Karpas-422 (cell line): ENCODE results near the gene MED29. TPM values are rescaled to one million over a fixed set of nuclear protein-coding genes. Genes with fewer than 3 reads are reported as not detected.
A peak's percentile ranks its signal among the peaks of the same experiment; 100 is the strongest.

Experiments used
- DNase-seq: peaks from one replicate; pipeline ENCODE4 v3.0.0-alpha.2; 2015
- H2AFZ ChIP-seq: fragments of 200-600 bp; sonication (generic); 2 replicates; pipeline ENCODE4 v1.6.1; 2014; ENCODE audit warnings: antibody characterized with exemption, low read length, mixed read lengths
- H3K27ac ChIP-seq: fragments of 200-600 bp; sonication (generic); 2 replicates; pipeline ENCODE4 v1.5.1; 2014; ENCODE audit warnings: mild to moderate bottlenecking, low read length, moderate library complexity
- H3K27me3 ChIP-seq: fragments of 200-600 bp; sonication (generic); 2 replicates; pipeline ENCODE4 v1.6.1; 2014; ENCODE audit warnings: low read length, mixed read lengths
- H3K36me3 ChIP-seq: fragments of 200-600 bp; sonication (generic); 2 replicates; pipeline ENCODE4 v1.6.1; 2014; ENCODE audit warnings: low read length, mixed read lengths; ENCODE audit not compliant: insufficient read depth
- H3K4me1 ChIP-seq: fragments of 200-600 bp; sonication (generic); 2 replicates; pipeline ENCODE4 v1.6.1; 2014; ENCODE audit warnings: mild to moderate bottlenecking, low read length, mixed read lengths
- H3K4me2 ChIP-seq: fragments of 200-600 bp; sonication (generic); 2 replicates; pipeline ENCODE4 v1.6.1; 2014; ENCODE audit warnings: low read length, low read depth, mild to moderate bottlenecking; ENCODE audit not compliant: poor library complexity, severe bottlenecking
- H3K4me3 ChIP-seq: fragments of 200-600 bp; sonication (generic); 2 replicates; pipeline ENCODE4 v1.5.1; 2014; ENCODE audit warnings: mild to moderate bottlenecking, antibody characterized with exemption, low read length, mixed read lengths
- H3K79me2 ChIP-seq: fragments of 200-600 bp; sonication (generic); 2 replicates; pipeline ENCODE4 v1.6.1; 2014; ENCODE audit warnings: mild to moderate bottlenecking, low read length, mixed read lengths
- H3K9ac ChIP-seq: fragments of 200-600 bp; sonication (generic); 2 replicates; pipeline ENCODE4 v1.6.0; 2014; ENCODE audit warnings: low read length
- H3K9me2 ChIP-seq: fragments of 200-600 bp; sonication (generic), shearing (Covaris generic); replicated peaks from 2 replicates; pipeline ENCODE4 v1.6.0; 2014; ENCODE audit warnings: mild to moderate bottlenecking, low read length, moderate library complexity; ENCODE audit not compliant: insufficient read depth
- H3K9me3 ChIP-seq: fragments of 300-700, 200-600 bp; sonication (generic); 2 replicates; pipeline ENCODE4 v1.6.1; 2014; ENCODE audit warnings: low read length, mixed read lengths
- H4K20me1 ChIP-seq: fragments of 200-600 bp; sonication (generic); 2 replicates; pipeline ENCODE4 v1.6.1; 2014; ENCODE audit warnings: mild to moderate bottlenecking, antibody characterized with exemption, low read length, low read depth; ENCODE audit not compliant: insufficient read depth
- total RNA-seq: library from RNA; depleted of rRNA; stranded (reverse); fragments of >200 nt; shearing (Covaris generic); gene quantifications from 2 replicates; pipeline ENCODE4 v1.2.3, GENCODE V29; 2014; ENCODE audit warnings: low replicate concordance

MED29 gene
- total RNA-seq, 1 experiment from 2014 or later = 18.6 TPM

DNA sequence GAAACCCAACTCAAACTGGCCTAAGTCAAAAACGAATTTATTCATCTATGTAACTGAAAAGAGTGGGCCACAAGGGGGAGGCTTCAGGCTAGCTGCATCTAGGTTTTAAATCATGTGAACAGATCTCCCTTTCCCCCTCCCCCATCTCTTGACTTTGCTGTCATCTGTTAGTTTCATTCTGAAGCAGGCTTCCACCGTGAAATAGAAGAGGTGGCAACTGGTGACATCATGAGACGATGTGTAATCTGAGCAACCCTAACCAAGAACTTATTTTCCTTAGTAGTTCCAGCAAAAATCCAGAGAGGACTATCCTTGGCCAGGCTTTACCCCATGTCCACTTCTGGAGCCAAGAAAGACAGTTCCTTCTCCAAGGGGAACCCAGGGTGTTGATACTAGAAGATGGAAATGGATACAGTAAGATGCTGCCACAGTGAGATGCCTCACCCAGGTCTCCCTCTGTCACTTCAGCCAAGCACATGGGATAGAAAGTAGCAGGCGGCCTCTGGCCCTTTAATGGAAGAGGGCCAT, 39.6 kb upstream of the MED29 start:
- Histone ChIP-seq H3K4me1 (no peaks in the 10 kb centered on the region), H3K79me2 (peaks cover 45% of the 10 kb centered on the region), H3K9me2 (no peaks in the 10 kb centered on the region), H3K4me2 (no peak overlapping the region), H4K20me1 (no peaks in the 10 kb centered on the region), H3K4me3 (no peak overlapping the region), H3K27ac (no peak overlapping the region), H2AFZ (no peak overlapping the region), H3K9ac (no peak overlapping the region), H3K36me3 (peaks cover 34% of the 10 kb centered on the region; the same call in 1 of the 2 replicates), H3K27me3 (no peaks in the 10 kb centered on the region), H3K9me3 (no peaks in the 10 kb centered on the region)
- peak; percentile 55 for DNase-seq

DNA sequence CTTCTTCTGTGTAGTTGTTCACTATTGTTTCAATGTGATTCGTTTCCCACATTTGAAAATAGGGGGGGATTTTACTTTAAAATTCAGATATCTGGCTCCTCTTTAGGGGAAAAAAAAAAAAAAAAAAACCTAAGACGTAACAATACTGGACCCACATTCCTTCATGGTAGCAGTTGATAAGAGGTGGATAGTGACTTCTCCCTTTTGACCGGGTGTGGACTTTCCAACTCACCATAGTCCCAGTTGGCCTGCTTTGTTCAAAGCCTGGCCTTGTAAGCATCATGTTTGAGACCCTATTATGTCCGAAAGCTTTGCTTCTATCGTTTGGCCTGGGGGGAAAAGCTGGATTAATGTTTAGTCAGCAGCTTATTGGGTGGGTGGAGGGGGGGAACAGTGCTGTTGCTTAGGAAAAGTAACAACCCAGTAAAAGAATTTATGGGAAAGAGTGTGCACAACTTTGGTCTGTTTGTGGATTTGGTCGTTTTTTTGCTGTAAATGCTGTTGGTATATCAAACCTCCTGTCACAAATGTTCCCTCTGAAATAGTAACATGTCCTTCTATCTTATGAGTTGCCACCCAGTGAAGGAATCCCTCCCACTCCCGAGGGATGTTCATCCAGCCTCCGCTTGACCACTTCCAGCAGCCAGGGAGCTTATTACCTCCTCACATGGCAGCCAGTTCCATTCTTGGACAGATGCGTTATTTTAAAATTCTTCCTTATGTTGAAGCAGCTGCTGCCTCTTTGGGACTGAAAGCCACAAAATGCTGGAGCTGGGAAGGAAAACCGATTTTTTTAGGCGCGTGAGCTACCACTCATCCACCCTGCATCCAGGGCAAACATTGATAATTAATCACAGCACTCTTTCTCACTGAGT, 38.6 kb upstream of the MED29 start:
- Histone ChIP-seq H4K20me1 (no peaks in the 10 kb centered on the region), H3K27ac (no peak overlapping the region), H3K9ac (no peak overlapping the region), H3K4me2 (no peak overlapping the region), H2AFZ (no peak overlapping the region), H3K36me3 (peaks cover 42% of the 10 kb centered on the region; the same call in 1 of the 2 replicates), H3K27me3 (no peaks in the 10 kb centered on the region), H3K4me3 (no peak overlapping the region), H3K4me1 (no peaks in the 10 kb centered on the region), H3K9me3 (no peaks in the 10 kb centered on the region), H3K79me2 (peaks cover 35% of the 10 kb centered on the region), H3K9me2 (no peaks in the 10 kb centered on the region)
- DNase-seq = no peak

DNA sequence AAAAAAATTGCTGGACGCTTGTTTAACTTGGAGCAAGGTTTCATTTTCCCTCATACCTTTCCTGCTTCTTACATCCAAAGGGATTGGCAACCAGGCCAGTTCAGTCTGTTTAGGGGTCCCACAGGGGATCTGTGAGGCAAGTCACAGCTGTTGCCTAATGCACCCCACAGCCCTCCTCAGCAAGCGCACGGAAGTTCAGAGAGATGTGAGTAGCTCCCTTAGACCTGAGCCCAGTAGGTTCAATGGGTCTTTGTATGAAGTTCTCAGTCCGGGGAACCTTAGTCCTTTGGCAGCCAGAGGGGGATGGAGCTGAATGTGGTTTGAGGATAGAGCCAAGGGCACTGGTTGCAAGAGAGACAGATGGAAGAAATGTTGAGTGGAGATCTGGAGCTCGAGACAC, 35.9 kb upstream of the MED29 start:
- Histone ChIP-seq H3K27ac (no peak overlapping the region), H3K36me3 (peaks cover 54% of the 10 kb centered on the region; the same call in 1 of the 2 replicates), H2AFZ (no peak overlapping the region), H4K20me1 (no peaks in the 10 kb centered on the region), H3K79me2 (peaks cover 15% of the 10 kb centered on the region), H3K4me3 (no peak overlapping the region), H3K4me1 (no peaks in the 10 kb centered on the region), H3K4me2 (no peak overlapping the region), H3K9me3 (no peaks in the 10 kb centered on the region), H3K9ac (no peak overlapping the region), H3K9me2 (no peaks in the 10 kb centered on the region), H3K27me3 (no peaks in the 10 kb centered on the region)
- DNase-seq = no peak

DNA sequence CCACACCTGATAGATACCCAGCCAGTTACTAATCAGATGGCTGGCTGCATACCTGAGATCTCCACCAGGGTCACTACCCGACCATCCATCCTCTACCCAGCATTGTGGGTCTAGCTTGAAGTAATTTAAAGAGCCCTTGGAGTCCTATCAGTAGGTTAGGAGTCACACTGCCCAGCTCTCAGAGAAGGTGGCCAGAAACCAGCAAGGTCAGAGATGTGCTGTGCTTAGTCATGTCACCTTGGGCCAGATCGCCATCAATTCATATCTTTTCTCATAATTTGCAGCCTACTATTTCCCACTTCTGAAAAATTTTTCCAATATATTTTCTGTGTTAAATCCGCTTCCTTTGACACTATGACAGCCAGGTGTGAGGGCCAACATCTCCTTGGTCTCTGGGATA, 35.1 kb upstream of the MED29 start:
- Histone ChIP-seq H3K4me3 (no peak overlapping the region), H3K36me3 (peaks cover 57% of the 10 kb centered on the region; the same call in 1 of the 2 replicates), H3K9ac (no peak overlapping the region), H3K27me3 (no peaks in the 10 kb centered on the region), H4K20me1 (0 out of 2 replicates have a peak, but pooled peaks cover 4% of the 10 kb centered on the region), H3K4me1 (no peaks in the 10 kb centered on the region), H3K79me2 (peaks cover 21% of the 10 kb centered on the region), H3K4me2 (no peak overlapping the region), H3K9me2 (no peaks in the 10 kb centered on the region), H3K9me3 (no peaks in the 10 kb centered on the region), H2AFZ (no peak overlapping the region), H3K27ac (no peak overlapping the region)
- no peak for DNase-seq

DNA sequence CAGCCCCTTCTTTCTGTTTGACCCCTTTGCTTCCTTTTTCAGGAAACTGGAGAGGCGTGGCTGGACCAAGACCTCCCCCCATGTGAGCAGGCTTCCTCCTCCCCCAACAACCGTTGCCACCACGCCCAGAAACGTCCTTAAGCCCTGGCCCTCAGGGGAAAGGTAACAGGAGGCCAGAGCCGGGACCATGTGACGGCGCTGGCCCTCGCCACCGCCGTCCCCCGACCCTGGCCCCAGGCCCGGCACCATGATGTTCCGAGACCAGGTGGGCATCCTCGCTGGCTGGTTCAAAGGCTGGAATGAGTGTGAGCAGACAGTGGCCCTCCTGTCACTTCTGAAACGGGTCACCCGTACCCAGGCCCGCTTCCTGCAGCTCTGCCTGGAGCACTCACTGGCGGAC, 34.5 kb upstream of the MED29 start:
- Histone ChIP-seq H3K27ac (no peak overlapping the region), H3K9ac (no peak overlapping the region), H3K4me3 (no peak overlapping the region), H3K36me3 (peaks cover 51% of the 10 kb centered on the region; the same call in 1 of the 2 replicates), H3K9me3 (no peaks in the 10 kb centered on the region), H4K20me1 (0 out of 2 replicates have a peak, but pooled peaks cover 4% of the 10 kb centered on the region), H3K79me2 (peaks cover 16% of the 10 kb centered on the region), H3K4me1 (no peaks in the 10 kb centered on the region), H3K27me3 (no peaks in the 10 kb centered on the region), H3K4me2 (no peak overlapping the region), H3K9me2 (no peaks in the 10 kb centered on the region), H2AFZ (no peak overlapping the region)
- DNase-seq = no peak

DNA sequence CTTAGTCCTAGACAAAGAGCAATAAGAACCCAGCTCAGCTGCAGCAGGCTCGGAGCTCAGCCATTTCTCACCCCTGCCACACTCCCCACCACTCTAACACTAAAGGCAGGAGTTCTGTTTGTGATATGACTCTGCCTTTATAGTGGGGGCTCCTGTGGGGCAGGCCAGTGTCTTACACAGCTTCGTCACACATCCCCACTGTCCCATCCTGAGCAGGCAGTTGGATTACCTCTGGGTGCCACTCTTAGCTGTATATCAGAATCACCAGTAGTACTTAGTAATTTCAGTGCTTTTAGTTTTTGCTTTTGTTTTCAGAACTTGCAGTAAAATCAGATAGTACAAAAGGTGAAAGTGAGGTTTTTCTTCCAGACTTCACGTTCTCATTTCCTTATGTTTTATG, 32.2 kb upstream of the MED29 start:
- peaks cover 7% of the 10 kb centered on the region for H3K79me2 ChIP-seq
- peaks cover 40% of the 10 kb centered on the region; the same call in 1 of the 2 replicates for H3K36me3 ChIP-seq
- no peaks in the 10 kb centered on the region for H3K9me3 ChIP-seq
- no peak overlapping the region for H3K9ac ChIP-seq
- no peak for DNase-seq
- H3K27ac ChIP-seq = no peak overlapping the region
- no peak overlapping the region for H2AFZ ChIP-seq
- H3K4me2 ChIP-seq = no peak overlapping the region
- peaks cover 4% of the 10 kb centered on the region; the same call in 1 of the 2 replicates for H4K20me1 ChIP-seq
- H3K9me2 ChIP-seq = no peaks in the 10 kb centered on the region
- no peak overlapping the region for H3K4me3 ChIP-seq
- peaks cover 23% of the 10 kb centered on the region for H3K4me1 ChIP-seq
- no peaks in the 10 kb centered on the region for H3K27me3 ChIP-seq

DNA sequence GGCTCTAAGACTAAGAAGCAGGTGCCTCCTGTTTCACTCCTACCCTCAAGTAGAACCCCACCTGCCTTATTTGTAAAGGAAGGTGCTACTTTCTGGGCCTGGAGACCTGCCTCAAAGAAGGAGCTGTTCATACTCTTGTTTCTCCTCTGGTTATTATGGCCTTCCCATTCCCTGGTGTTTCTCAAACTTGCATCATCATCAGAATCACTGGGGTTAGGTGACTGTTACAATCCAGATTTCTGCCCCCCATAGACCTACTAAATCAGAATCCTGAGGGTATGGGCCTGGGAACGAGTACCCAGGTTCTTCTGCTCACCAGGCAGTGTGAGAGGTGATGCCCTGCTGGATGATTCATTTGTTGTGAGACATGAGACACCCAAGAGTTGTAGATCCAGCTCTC, 30.6 kb upstream of the MED29 start:
- Histone ChIP-seq H3K79me2 (peaks cover 7% of the 10 kb centered on the region), H3K4me2 (no peak overlapping the region), H3K4me1 (peaks cover 24% of the 10 kb centered on the region), H3K36me3 (peaks cover 36% of the 10 kb centered on the region; the same call in 1 of the 2 replicates), H3K9me2 (no peaks in the 10 kb centered on the region), H3K9ac (no peak overlapping the region), H3K27me3 (no peaks in the 10 kb centered on the region), H3K9me3 (no peaks in the 10 kb centered on the region), H3K4me3 (no peak overlapping the region), H4K20me1 (peaks cover 6% of the 10 kb centered on the region; the same call in 1 of the 2 replicates), H3K27ac (no peak overlapping the region), H2AFZ (no peak overlapping the region)
- DNase-seq = no peak
